Stimulated activated CD8-positive, alpha-beta memory T cell treated with anti-CD3 and anti-CD28 coated beads, Interleukin-2, amount 100 ng/mL, for 48 hours (primary cell): ENCODE measurements around the gene IGDCC3.

Experiments used
- DNase-seq, 2 donors: peaks; one replicate each; pipeline ENCODE4 v3.0.0-alpha.2; 2020; ENCODE audit warnings: low read depth in 2 of 2

The IGDCC3 gene

GRCh38 chr15:65388306-65389080 is 10.7 kb upstream of the IGDCC3 start:
- no peak for DNase-seq

- DNase-seq: no peak
Measured at GRCh38 chr15:65386886-65387285, 9.1 kb upstream of the IGDCC3 start.

- no peak for DNase-seq
Measured at GRCh38 chr15:65386376-65386775, 8.6 kb upstream of the IGDCC3 start.

GRCh38 chr15:65385870-65386258 is 8.1 kb upstream of the IGDCC3 start:
- no peak for DNase-seq

GRCh38 chr15:65384895-65385869 is 7.4 kb upstream of the IGDCC3 start:
- peak; percentile 70 to 73 for DNase-seq

- DNase-seq: no peak
Measured at GRCh38 chr15:65384505-65384894, 6.7 kb upstream of the IGDCC3 start.

GRCh38 chr15:65383991-65384390 is 6.2 kb upstream of the IGDCC3 start:
- DNase-seq: no peak

GRCh38 chr15:65383456-65383855 is 5.7 kb upstream of the IGDCC3 start:
- DNase-seq: no peak

GRCh38 chr15:65382921-65383320 is 5.1 kb upstream of the IGDCC3 start:
- no peak for DNase-seq

GRCh38 chr15:65382146-65382491 is 4.3 kb upstream of the IGDCC3 start:
- DNase-seq: no peak

GRCh38 chr15:65381445-65382145 is 3.8 kb upstream of the IGDCC3 start:
- no peak for DNase-seq

GRCh38 chr15:65379986-65380385 is 2.2 kb upstream of the IGDCC3 start:
- DNase-seq: no peak

- DNase-seq: no peak
Measured at GRCh38 chr15:65377105-65377975, 462 bp downstream of the IGDCC3 start.

GRCh38 chr15:65376767-65377104 is 1.1 kb downstream of the IGDCC3 start:
- no peak for DNase-seq

- DNase-seq: no peak
Measured at GRCh38 chr15:65375871-65376607, 1.8 kb downstream of the IGDCC3 start.

GRCh38 chr15:65374821-65375401 is 2.9 kb downstream of the IGDCC3 start:
- no peak for DNase-seq

- no peak for DNase-seq
Measured at GRCh38 chr15:65374334-65374733, 3.5 kb downstream of the IGDCC3 start.

- DNase-seq: no peak
Measured at GRCh38 chr15:65373163-65373651, 4.6 kb downstream of the IGDCC3 start.

- no peak for DNase-seq
Measured at GRCh38 chr15:65372787-65373067, 5.1 kb downstream of the IGDCC3 start.
